Measurements from ENCODE around the gene IDH3B.

IDH3B gene

DNA sequence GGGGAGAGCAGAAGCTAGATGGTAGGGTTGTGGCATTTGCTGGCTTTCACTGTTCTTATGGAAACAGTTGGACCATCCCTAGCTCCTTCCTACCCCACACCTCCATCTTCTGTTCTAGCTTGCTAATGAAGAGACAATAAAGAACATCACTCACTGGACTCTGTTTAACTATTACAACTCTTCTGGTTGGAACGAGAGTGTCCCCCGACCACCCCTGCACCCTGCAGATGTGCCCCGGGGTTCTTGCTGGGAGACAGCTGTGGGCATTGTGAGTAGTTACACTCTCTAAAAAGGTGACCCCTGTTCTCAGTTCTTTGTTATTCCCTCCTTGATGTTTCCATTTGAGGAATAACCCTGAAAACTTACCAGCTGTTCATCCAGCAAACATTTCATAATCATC is 51.9 kb downstream of the IDH3B start:
- DNase-seq: no peak

DNA sequence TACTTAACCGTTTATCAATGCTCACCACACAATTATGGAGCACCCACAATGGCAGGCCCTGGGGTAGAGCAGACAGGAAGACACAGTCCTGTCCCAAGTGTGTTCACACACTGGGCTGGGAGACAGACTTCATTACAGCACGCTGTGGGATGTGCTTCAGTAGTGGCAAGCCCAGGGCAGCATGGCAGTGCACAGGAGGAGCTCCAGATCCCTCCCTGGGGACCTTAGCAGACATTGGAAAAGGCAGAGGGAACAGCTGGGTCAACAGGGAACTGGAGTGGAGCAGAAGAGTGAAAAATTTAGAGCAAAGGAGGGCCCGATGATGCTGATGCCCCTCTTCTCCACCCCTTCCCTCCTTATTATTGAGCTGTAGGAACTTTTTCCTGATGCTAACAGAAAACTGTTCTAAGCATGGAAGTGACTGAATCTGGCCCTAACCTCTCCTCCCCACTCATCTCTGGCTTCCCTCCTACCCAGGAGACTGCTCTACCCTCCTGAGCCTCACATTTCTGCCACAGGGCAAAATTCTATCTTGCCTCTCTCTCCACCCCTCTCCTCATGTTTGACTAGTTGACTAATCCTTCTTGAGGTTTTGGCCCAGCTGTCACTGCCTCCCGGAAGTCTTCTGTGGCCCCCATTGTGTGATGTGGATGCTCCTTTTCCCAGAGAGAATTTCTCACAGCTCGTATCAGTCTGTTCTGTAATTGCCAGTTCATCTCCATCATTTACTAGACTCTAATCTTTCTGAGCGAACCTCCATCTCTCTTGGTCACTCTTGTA is 52.9 kb downstream of the IDH3B start:
- no peak for DNase-seq

DNA sequence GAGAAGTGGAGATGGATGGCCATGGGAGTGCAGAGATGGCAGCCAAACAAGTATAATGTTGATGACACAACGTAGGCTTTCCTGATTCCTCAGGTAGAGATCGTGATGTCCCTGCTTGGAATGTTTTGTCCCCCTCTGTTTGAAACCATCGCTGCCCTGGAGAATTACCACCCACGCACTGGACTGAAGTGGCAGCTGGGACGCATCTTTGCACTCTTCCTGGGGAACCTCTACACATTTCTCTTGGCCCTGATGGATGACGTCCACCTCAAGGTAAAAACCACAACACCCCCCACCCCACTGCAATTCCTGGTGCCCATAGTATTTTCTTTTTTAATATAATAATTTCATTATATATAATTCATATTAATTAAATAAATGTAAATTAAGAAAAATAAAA is 53.7 kb downstream of the IDH3B start:
- DNase-seq: no peak
